Body of pancreas (tissue), 4 donors: ENCODE data around the gene LHX3. TPM values are rescaled to one million over a fixed set of nuclear protein-coding genes. Genes with fewer than 3 reads are reported as not detected.

ENCODE experiments used
- ATAC-seq: fragments of 150-250 bp; one replicate; pipeline ENCODE4 v1.9.1; 2016
- DNase-seq, 4 donors: peaks; one replicate each; pipeline ENCODE4 v3.0.0-alpha.2; 2019
- H3K27ac ChIP-seq, 4 donors: fragments of 200-600 bp; sonication (generic); 1 replicate in 3 of 4; 2 replicates in 1 of 4; pipeline versions ENCODE4 v1.5.1 to v1.6.1; 2016 to 2019; ENCODE audit warnings: mild to moderate bottlenecking in 1 of 4, mixed read lengths in 1 of 4, moderate library complexity in 1 of 4
- H3K27me3 ChIP-seq, 2 donors: fragments of 200-600 bp; sonication (generic); one replicate each; pipeline ENCODE4 v1.6.0; 2016; ENCODE audit warnings: mild to moderate bottlenecking in 1 of 2
- H3K36me3 ChIP-seq, 2 donors: fragments of 200-600 bp; sonication (generic); replicated peaks in 1 of 2; 2 replicates each; pipeline ENCODE4 v1.5.1; 2016; ENCODE audit warnings: low read depth in 2 of 2; ENCODE audit not compliant: insufficient read depth in 1 of 2
- H3K4me1 ChIP-seq: fragments of 200-600 bp; sonication (generic); one replicate; pipeline ENCODE4 v1.6.0; 2016
- H3K4me3 ChIP-seq, 2 donors: fragments of 200-600 bp; sonication (generic); 1 replicate in 1 of 2; 2 replicates in 1 of 2; pipeline ENCODE4 v1.5.1; 2016 to 2019
- H3K9me3 ChIP-seq, 3 donors: fragments of 200-600 bp; sonication (generic); 1 replicate in 2 of 3; 2 replicates in 1 of 3; pipeline ENCODE4 v1.5.1; 2016
- POLR2A ChIP-seq, 3 donors: fragments of 450-650 bp; IDR thresholded peaks; one replicate each; pipeline ENCODE4 v1.6.1; 2016; ENCODE audit warnings: antibody characterized with exemption in 3 of 3, mild to moderate bottlenecking in 2 of 3
- WGBS, 2 donors: methylation state at CpG; one replicate each; pipeline ENCODE4 v1.1.5; 2017; 5-methylcytosine and 5-hydroxymethylcytosine counted together
- intact Hi-C: fragments of 100-400 bp; cut with DNase I; formaldehyde crosslinking; loops from one replicate; pipeline ENCODE4 v1.15.1; 2023
- total RNA-seq, 2 donors: library from RNA; depleted of rRNA; stranded (reverse); fragments of >200 nt; gene quantifications; one replicate each; pipeline ENCODE4 v1.1.0, GENCODE V29; 2016
- TF ChIP-seq, protein P1 (sequence below), 7 experiments: fragments of 450-650 bp in 4 of 7; fragments of 200-600 bp in 3 of 7; sonication (generic) in 3 of 7; IDR thresholded peaks; one replicate each; pipeline ENCODE4 v1.5.1; 2016 to 2019; ENCODE audit warnings: antibody characterized with exemption in 7 of 7

The LHX3 gene
- total RNA-seq, 2 donors from 2014 or later, result not detected

DNA sequence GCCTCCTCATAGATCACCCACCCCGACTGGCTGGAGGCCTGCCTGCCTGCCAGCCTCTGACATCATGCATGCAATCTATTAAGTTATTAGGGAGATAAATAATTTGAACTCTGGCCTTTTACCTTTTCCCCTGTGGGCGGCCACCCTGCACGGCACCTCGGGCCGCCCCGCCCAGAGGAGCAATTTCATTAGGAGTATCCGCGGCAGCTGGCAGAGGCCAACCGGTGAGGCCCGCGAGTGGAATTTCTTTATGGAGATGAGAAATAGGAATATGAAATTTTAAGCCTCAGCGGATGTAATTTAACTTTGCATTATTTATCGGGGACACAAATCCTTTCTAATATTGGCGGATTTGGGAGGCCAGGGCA lies 22.5 kb downstream of the LHX3 start:
- 65 to 76% methylated on average over 13 to 14 of the region's 14 CpGs for WGBS, 2 donors
- no peaks in the 10 kb centered on the region for H3K36me3 ChIP-seq
- H3K9me3 ChIP-seq, result no peaks in the 10 kb centered on the region
- intact Hi-C loops, result no loop called here
- DNase-seq (no peak), ATAC-seq (no peak)
- H3K27me3 ChIP-seq, result no peaks in the 10 kb centered on the region
- TF ChIP-seq, protein P1, sequence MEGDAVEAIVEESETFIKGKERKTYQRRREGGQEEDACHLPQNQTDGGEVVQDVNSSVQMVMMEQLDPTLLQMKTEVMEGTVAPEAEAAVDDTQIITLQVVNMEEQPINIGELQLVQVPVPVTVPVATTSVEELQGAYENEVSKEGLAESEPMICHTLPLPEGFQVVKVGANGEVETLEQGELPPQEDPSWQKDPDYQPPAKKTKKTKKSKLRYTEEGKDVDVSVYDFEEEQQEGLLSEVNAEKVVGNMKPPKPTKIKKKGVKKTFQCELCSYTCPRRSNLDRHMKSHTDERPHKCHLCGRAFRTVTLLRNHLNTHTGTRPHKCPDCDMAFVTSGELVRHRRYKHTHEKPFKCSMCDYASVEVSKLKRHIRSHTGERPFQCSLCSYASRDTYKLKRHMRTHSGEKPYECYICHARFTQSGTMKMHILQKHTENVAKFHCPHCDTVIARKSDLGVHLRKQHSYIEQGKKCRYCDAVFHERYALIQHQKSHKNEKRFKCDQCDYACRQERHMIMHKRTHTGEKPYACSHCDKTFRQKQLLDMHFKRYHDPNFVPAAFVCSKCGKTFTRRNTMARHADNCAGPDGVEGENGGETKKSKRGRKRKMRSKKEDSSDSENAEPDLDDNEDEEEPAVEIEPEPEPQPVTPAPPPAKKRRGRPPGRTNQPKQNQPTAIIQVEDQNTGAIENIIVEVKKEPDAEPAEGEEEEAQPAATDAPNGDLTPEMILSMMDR (IDR thresholded peaks at IDR 0.05), result no peak
- TF ChIP-seq POLR2A (IDR thresholded peaks at IDR 0.05), result no peak
- no peak overlapping the region for H3K27ac ChIP-seq
- no peak overlapping the region for H3K4me3 ChIP-seq
- no peaks in the 10 kb centered on the region for H3K4me1 ChIP-seq

DNA sequence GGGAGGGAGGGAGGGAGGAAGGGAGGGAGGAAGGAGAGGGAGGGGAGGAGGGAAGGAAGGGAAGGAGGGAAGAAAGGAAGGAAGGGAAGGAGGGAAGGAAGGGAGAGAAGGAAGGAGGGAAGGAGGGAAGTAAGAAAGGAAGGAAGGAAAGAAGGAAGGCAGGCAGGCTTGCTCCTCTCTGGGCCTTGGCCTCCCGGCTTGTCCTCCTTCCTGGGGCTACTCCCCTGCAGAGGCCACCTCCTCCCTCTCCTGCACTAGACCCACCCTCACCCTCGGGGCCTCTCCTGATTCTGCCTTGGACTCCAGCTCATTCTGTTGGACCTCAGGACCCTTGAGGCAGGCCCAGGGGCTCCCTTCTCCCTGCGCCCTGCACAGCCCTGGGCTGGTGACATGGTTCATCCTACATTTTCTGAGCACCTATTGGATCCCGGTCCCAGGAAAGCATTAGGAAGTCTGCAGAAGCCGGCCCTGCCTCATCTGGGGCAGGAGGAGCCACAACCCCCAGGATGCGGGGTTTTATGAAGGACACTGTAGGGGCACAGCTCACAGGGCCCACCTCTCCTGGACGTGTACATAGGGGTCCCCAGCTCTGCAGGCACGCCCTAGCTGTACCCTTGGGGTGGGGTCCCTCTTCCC lies 23.0 kb downstream of the LHX3 start:
- H3K4me3 ChIP-seq, result no peak overlapping the region
- H3K9me3 ChIP-seq, result no peaks in the 10 kb centered on the region
- H3K27me3 ChIP-seq, result no peaks in the 10 kb centered on the region
- no peak for DNase-seq
- TF ChIP-seq, protein P1 (IDR thresholded peaks at IDR 0.05), result no peak
- TF ChIP-seq POLR2A (IDR thresholded peaks at IDR 0.05), result no peak
- H3K27ac ChIP-seq, result no peak overlapping the region
- intact Hi-C loops, result no loop called here
- WGBS, 2 donors, result 54 to 56% methylated on average over 7 to 8 of the region's 8 CpGs
- no peaks in the 10 kb centered on the region for H3K36me3 ChIP-seq
- H3K4me1 ChIP-seq, result no peaks in the 10 kb centered on the region
- ATAC-seq, result no peak

DNA sequence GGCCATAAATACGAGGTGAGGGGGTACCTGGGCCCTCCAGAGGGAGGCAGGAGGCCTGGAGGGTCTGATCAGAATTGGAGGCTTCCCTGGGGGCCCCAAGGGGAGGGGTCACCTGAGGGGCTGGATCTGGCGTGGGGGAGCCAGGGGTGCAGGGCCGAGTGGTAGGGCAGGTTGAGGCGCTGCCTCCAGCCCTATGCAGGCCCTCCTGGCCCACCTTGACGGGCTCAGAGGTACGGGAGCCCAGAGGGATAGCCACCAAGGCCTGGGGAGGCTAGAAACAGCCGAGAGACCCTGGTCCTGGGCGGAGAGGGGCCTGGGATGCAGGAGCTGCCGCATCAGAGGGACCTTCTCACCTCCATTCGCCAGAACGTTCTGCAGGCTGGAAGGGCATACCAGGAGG lies 24.3 kb downstream of the LHX3 start:
- H3K27ac ChIP-seq, result no peak overlapping the region
- H3K4me1 ChIP-seq, result no peaks in the 10 kb centered on the region
- intact Hi-C loops, result no loop called here
- no peaks in the 10 kb centered on the region for H3K9me3 ChIP-seq
- WGBS, 2 donors, result 61 to 67% methylated on average over 7 to 11 of the region's 11 CpGs
- H3K27me3 ChIP-seq, result no peaks in the 10 kb centered on the region
- DNase-seq (no peak), ATAC-seq (no peak)
- no peak overlapping the region for H3K4me3 ChIP-seq
- TF ChIP-seq, protein P1 (IDR thresholded peaks at IDR 0.05), result no peak
- TF ChIP-seq POLR2A (IDR thresholded peaks at IDR 0.05), result no peak
- H3K36me3 ChIP-seq, result no peaks in the 10 kb centered on the region

DNA sequence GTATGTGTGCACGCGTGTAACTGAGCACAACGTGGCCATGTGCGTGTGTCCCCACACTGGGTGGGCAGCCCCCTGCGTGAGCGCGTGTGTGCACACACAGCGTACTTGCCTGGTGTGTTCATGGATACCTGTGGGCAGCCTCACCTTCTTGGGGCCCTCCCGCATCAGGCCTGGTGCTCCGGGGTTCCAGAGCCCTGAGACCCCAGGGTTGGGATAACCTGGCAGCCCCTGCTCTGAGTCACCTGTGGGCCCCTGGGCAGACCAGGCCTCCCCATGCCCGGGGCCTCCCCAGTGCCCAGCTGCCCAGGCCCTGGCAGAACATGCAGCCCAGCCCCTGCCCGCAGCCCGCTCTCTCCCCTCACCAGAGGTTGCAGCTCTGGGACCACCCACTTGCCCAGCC lies 25.2 kb downstream of the LHX3 start:
- no peak overlapping the region for H3K4me3 ChIP-seq
- H3K27ac ChIP-seq, result no peak overlapping the region
- H3K36me3 ChIP-seq, result no peaks in the 10 kb centered on the region
- no peak for ATAC-seq
- TF ChIP-seq, protein P1 (IDR thresholded peaks at IDR 0.05), result no peak
- no peak for TF ChIP-seq POLR2A (IDR thresholded peaks at IDR 0.05)
- 83 to 95% methylated on average over 4 to 13 of the region's 13 CpGs for WGBS, 2 donors
- no peaks in the 10 kb centered on the region for H3K9me3 ChIP-seq
- intact Hi-C loops, result loop anchor here (5.0 kb wide), 1 partner anchor 98 kb away; no protein-coding TSS in a partner anchor
- H3K4me1 ChIP-seq, result no peaks in the 10 kb centered on the region
- DNase-seq, result no peak
- no peaks in the 10 kb centered on the region for H3K27me3 ChIP-seq

DNA sequence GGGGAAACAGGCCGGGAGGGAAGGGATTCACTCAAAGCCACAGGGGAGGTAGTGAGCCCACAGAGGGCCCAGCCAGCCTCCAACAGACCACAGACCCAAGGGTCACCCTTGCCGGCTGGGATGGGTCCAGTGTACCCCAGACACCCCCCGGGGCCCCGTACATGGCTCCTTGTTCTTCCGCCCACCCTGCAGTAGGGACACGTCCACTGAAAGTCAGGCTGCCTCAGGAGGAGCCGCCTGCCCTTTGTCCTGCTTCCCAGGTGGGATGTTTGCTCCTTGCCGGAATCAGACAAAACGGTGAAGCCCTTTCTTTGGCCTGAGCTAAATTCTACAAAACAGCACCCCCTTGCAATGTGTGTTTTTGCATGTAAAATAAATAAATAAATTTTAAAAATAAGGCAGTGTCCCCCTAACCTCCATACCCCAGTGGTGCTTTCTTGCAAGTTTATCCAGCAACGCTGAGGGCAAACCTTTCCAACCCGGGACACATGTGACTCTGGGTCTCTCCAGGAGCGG lies 25.8 kb downstream of the LHX3 start:
- no peak for TF ChIP-seq POLR2A (IDR thresholded peaks at IDR 0.05)
- TF ChIP-seq, protein P1 (IDR thresholded peaks at IDR 0.05), result no peak
- ATAC-seq (no peak), DNase-seq (no peak)
- H3K9me3 ChIP-seq, result no peaks in the 10 kb centered on the region
- 49 to 53% methylated on average over 10 to 12 of the region's 12 CpGs for WGBS, 2 donors
- intact Hi-C loops, result loop anchor here (5.0 kb wide), 1 partner anchor 98 kb away; no protein-coding TSS in a partner anchor
- no peaks in the 10 kb centered on the region for H3K36me3 ChIP-seq
- no peaks in the 10 kb centered on the region for H3K4me1 ChIP-seq
- H3K27me3 ChIP-seq, result no peaks in the 10 kb centered on the region
- no peak overlapping the region for H3K4me3 ChIP-seq
- no peak overlapping the region for H3K27ac ChIP-seq
